GM12878 (cell line): Measurements from ENCODE around the gene DCLRE1B. TPM values are rescaled to one million over a fixed set of nuclear protein-coding genes. Genes with fewer than 3 reads are reported as not detected.

Source experiments
- ATF2 ChIP-seq: IDR thresholded peaks from 2 replicates; pipeline ENCODE4 v1.6.1; 2012; ENCODE audit warnings: low read length, inconsistent platforms
- ATF7 ChIP-seq: fragments of 450-650 bp; IDR thresholded peaks from 2 replicates; pipeline ENCODE4 v1.6.1; 2016; ENCODE audit warnings: low read depth, mild to moderate bottlenecking
- BCL3 ChIP-seq: IDR thresholded peaks from 2 replicates; pipeline ENCODE4 v1.6.1; 2011; ENCODE audit warnings: borderline replicate concordance, low read depth, mild to moderate bottlenecking, moderate library complexity, low read length; ENCODE audit not compliant: insufficient read depth, poor library complexity, severe bottlenecking
- HSF1 ChIP-seq: fragments of 150-350 bp; IDR thresholded peaks from 2 replicates; pipeline ENCODE4 v1.6.1; 2014; ENCODE audit warnings: mild to moderate bottlenecking, low read depth, low read length
- MEF2A ChIP-seq: IDR thresholded peaks from 2 replicates; pipeline ENCODE4 v1.6.1; 2011; ENCODE audit warnings: low read depth, mild to moderate bottlenecking, low read length, moderate library complexity; ENCODE audit not compliant: insufficient read depth
- NFIC ChIP-seq: IDR thresholded peaks from 2 replicates; pipeline ENCODE4 v1.6.1; 2012; ENCODE audit warnings: low read depth, mild to moderate bottlenecking, inconsistent platforms, low read length, moderate library complexity
- PML ChIP-seq: IDR thresholded peaks from 2 replicates; pipeline ENCODE4 v1.6.1; 2012; ENCODE audit warnings: low read length, inconsistent platforms
- POLR2AphosphoS5 ChIP-seq: IDR thresholded peaks from 2 replicates; pipeline ENCODE4 v1.6.1; 2011; ENCODE audit warnings: mild to moderate bottlenecking, low read length, inconsistent platforms
- RAD21 ChIP-seq: IDR thresholded peaks from 2 replicates; pipeline ENCODE4 v1.6.1; 2011; ENCODE audit warnings: mild to moderate bottlenecking, low read depth, low read length, moderate library complexity; ENCODE audit not compliant: insufficient read depth
- RAD51 ChIP-seq: fragments of 450-650 bp; IDR thresholded peaks from 2 replicates; pipeline ENCODE4 v1.6.1; 2016; ENCODE audit warnings: moderate library complexity, mild to moderate bottlenecking, inconsistent platforms
- SKIL ChIP-seq: fragments of 450-650 bp; IDR thresholded peaks from 2 replicates; pipeline ENCODE4 v1.6.1; 2017; ENCODE audit warnings: mild to moderate bottlenecking, low read depth, inconsistent platforms; ENCODE audit not compliant: poor library complexity, severe bottlenecking
- SMAD1 ChIP-seq: fragments of 450-650 bp; IDR thresholded peaks from 2 replicates; pipeline ENCODE4 v1.6.1; 2018; ENCODE audit warnings: mild to moderate bottlenecking, low read depth; ENCODE audit not compliant: partially characterized antibody
- USF1 ChIP-seq: IDR thresholded peaks from 2 replicates; pipeline ENCODE4 v1.6.1; 2011; ENCODE audit warnings: borderline replicate concordance, low read depth, mild to moderate bottlenecking, moderate library complexity, mixed read lengths, low read length; ENCODE audit not compliant: insufficient read depth; ENCODE audit errors: extremely low read length
- ZNF207 ChIP-seq: fragments of 450-650 bp; IDR thresholded peaks from 2 replicates; pipeline ENCODE4 v1.6.1; 2014; ENCODE audit warnings: antibody characterized with exemption, mild to moderate bottlenecking, borderline replicate concordance
- ZNF687 ChIP-seq: fragments of 450-650 bp; IDR thresholded peaks from 2 replicates; pipeline ENCODE4 v1.6.1; 2017; ENCODE audit warnings: mild to moderate bottlenecking, moderate library complexity
- ZZZ3 ChIP-seq: IDR thresholded peaks from 2 replicates; pipeline ENCODE4 v1.6.1; 2011; ENCODE audit warnings: low read depth; ENCODE audit not compliant: control insufficient read depth, insufficient read length
- polyA plus RNA-seq, 11 experiments: library from polyadenylated mRNA; depleted of rRNA in 4 of 11; unstranded in 6 of 11; stranded (reverse) in 5 of 11; fragments of >200 nt; fragmentation: Nextera tagmentation in 4 of 11; fragmentation: Illumina TruSeq in 1 of 11; extraction: Ambion mirVana in 4 of 11; extraction: Trizol in 1 of 11; gene quantifications; 1 replicate in 1 of 11; 2 replicates in 10 of 11; pipeline versions ENCODE4 v1.2.1 to v1.2.3, GENCODE V29; 2011 to 2016; ENCODE audit warnings: inconsistent platforms in 2 of 11, missing spikeins in 2 of 11, low read depth in 1 of 11
- total RNA-seq, 4 experiments: library from RNA; depleted of rRNA in 3 of 4; stranded (reverse); fragments of >200 nt in 3 of 4; fragmentation: Illumina TruSeq in 1 of 4; extraction: Trizol in 1 of 4; gene quantifications; 2 replicates each; pipeline versions ENCODE4 v1.2.1 to v1.2.3, GENCODE V29; 2013 to 2021

The DCLRE1B gene
- total and polyA plus RNA-seq, 10 of the 15 experiments (the other 5 are each of a cell fraction or from before 2014, with no cell fraction given), result 5.4 to 18.3 (median 13.4) TPM

GRCh38 chr1:113940365-113941244, 35.5 kb downstream of the DCLRE1B start (continued):
- TF ChIP-seq USF1 (no peak), RAD21 (no peak), HSF1 (no peak), ZNF687 (no peak), ZNF207 (no peak), ZZZ3 (no peak), NFIC (peak; percentile 67; the same call in 1 of the 2 replicates), SKIL (no peak), BCL3 (no peak), ATF7 (no peak), RAD51 (no peak), POLR2AphosphoS5 (no peak), ATF2 (peak; percentile 35; the same call in 1 of the 2 replicates), PML (no peak), SMAD1 (no peak), MEF2A (0 out of 2 replicates have a peak, but pooled peaks have one; percentile 7)
